CD14-positive monocyte (primary cell): ENCODE results near the gene FNDC7. TPM values are rescaled to one million over a fixed set of nuclear protein-coding genes. Genes with fewer than 3 reads are reported as not detected.
A peak's percentile ranks its signal among the peaks of the same experiment; 100 is the strongest.

Source experiments
- DNase-seq, 3 donors: peaks; one replicate each; pipeline ENCODE4 v3.0.0-alpha.2; 2011 to 2022
- H2AFZ ChIP-seq: 2 replicates; pipeline ENCODE4 v1.6.0; 2012; ENCODE audit warnings: mild to moderate bottlenecking, low read depth, low read length, inconsistent platforms; ENCODE audit not compliant: insufficient read depth, poor library complexity, severe bottlenecking
- H3K27ac ChIP-seq, 2 donors: 1 replicate in 1 of 2; 2 replicates in 1 of 2; pipeline ENCODE4 v1.5.1; 2012 to 2013; ENCODE audit warnings: low read length in 2 of 2, control low read depth in 1 of 2, inconsistent platforms in 1 of 2, low read depth in 1 of 2, mild to moderate bottlenecking in 1 of 2
- H3K27me3 ChIP-seq, 2 donors: one replicate each; pipeline versions ENCODE4 v1.6.0 to v1.6.1; 2011 to 2013; ENCODE audit warnings: low read length in 2 of 2; ENCODE audit not compliant: control insufficient read depth in 2 of 2, insufficient read depth in 2 of 2
- H3K36me3 ChIP-seq, 2 donors: replicated peaks in 1 of 2; 1 replicate in 1 of 2; 2 replicates in 1 of 2; pipeline versions ENCODE4 v1.5.1 to v1.6.1; 2012 to 2013; ENCODE audit warnings: low read length in 2 of 2, control low read depth in 1 of 2, inconsistent platforms in 1 of 2, mild to moderate bottlenecking in 1 of 2; ENCODE audit not compliant: insufficient read depth in 2 of 2, control insufficient read depth in 1 of 2
- H3K4me1 ChIP-seq, 2 donors: 1 replicate in 1 of 2; 2 replicates in 1 of 2; pipeline versions ENCODE4 v1.5.1 to v1.6.1; 2012 to 2013; ENCODE audit warnings: low read length in 2 of 2, control low read depth in 1 of 2, inconsistent platforms in 1 of 2, mild to moderate bottlenecking in 1 of 2, moderate library complexity in 1 of 2; ENCODE audit not compliant: insufficient read depth in 2 of 2, control insufficient read depth in 1 of 2
- H3K4me2 ChIP-seq: replicated peaks from 2 replicates; pipeline ENCODE3; 2012; ENCODE audit warnings: low read length, moderate library complexity, mild to moderate bottlenecking; ENCODE audit not compliant: poor library complexity, severe bottlenecking; ENCODE audit errors: extremely low read depth
- H3K4me3 ChIP-seq, 3 experiments: fragments of 200-600 bp in 1 of 3; sonication (generic) in 1 of 3; replicated peaks in 1 of 3; 1 replicate in 2 of 3; 2 replicates in 1 of 3; pipeline ENCODE4 v1.5.1; 2011 to 2013; ENCODE audit warnings: low read length in 3 of 3, mild to moderate bottlenecking in 3 of 3, control low read depth in 2 of 3, low read depth in 2 of 3, inconsistent platforms in 1 of 3, moderate library complexity in 1 of 3
- H3K79me2 ChIP-seq: 2 replicates; pipeline ENCODE4 v1.6.0; 2012; ENCODE audit warnings: mild to moderate bottlenecking, control low read depth, inconsistent platforms, low read length, moderate library complexity; ENCODE audit not compliant: insufficient read depth
- H3K9ac ChIP-seq: 2 replicates; pipeline ENCODE4 v1.6.0; 2017; ENCODE audit warnings: low read length, mild to moderate bottlenecking; ENCODE audit not compliant: insufficient read depth, poor library complexity, severe bottlenecking
- H3K9me3 ChIP-seq, 2 donors: replicated peaks in 1 of 2; 1 replicate in 1 of 2; 2 replicates in 1 of 2; pipeline versions ENCODE4 v1.5.1 to v1.6.1; 2012 to 2013; ENCODE audit warnings: low read length in 2 of 2, control low read depth in 1 of 2; ENCODE audit not compliant: control insufficient read depth in 1 of 2, insufficient read depth in 1 of 2
- H4K20me1 ChIP-seq: 2 replicates; pipeline ENCODE4 v1.6.0; 2012; ENCODE audit warnings: mild to moderate bottlenecking, low read length, control low read depth, moderate library complexity; ENCODE audit not compliant: insufficient read depth
- H3K27ac Mint-ChIP-seq, 7 donors: one replicate each; pipeline ENCODE4 v1.8.0; 2020; ENCODE audit warnings: mild to moderate bottlenecking in 7 of 7, mixed read lengths in 7 of 7, moderate library complexity in 6 of 7, inconsistent platforms in 2 of 7
- H3K27me3 Mint-ChIP-seq, 3 donors: one replicate each; pipeline ENCODE4 v1.8.0; 2021 to 2022; ENCODE audit warnings: low read depth in 3 of 3, mild to moderate bottlenecking in 3 of 3, mixed read lengths in 3 of 3, moderate library complexity in 3 of 3, inconsistent platforms in 1 of 3
- H3K36me3 Mint-ChIP-seq, 2 donors: one replicate each; pipeline ENCODE4 v1.8.0; 2020; ENCODE audit warnings: mixed read lengths in 2 of 2, inconsistent platforms in 1 of 2, mild to moderate bottlenecking in 1 of 2
- H3K4me1 Mint-ChIP-seq: one replicate; pipeline ENCODE4 v1.8.0; 2020; ENCODE audit warnings: mild to moderate bottlenecking, mixed read lengths
- H3K4me3 Mint-ChIP-seq, 2 donors: one replicate each; pipeline ENCODE4 v1.8.0; 2020; ENCODE audit warnings: mild to moderate bottlenecking in 2 of 2, mixed read lengths in 2 of 2, moderate library complexity in 1 of 2
- H3K9me3 Mint-ChIP-seq, 7 donors: one replicate each; pipeline ENCODE4 v1.8.0; 2020 to 2022; ENCODE audit warnings: mixed read lengths in 7 of 7, mild to moderate bottlenecking in 6 of 7, moderate library complexity in 6 of 7, inconsistent platforms in 2 of 7
- CTCF ChIP-seq: fragments of 200-600 bp; IDR thresholded peaks from one replicate; pipeline ENCODE4 v1.8.0; 2022; ENCODE audit warnings: antibody characterized with exemption, mild to moderate bottlenecking
- WGBS: methylation state at CpG from one replicate; pipeline ENCODE4 v1.1.5; 2013; ENCODE audit warnings: missing lambda C conversion rate; ENCODE audit not compliant: insufficient coverage; 5-methylcytosine and 5-hydroxymethylcytosine counted together
- intact Hi-C, 2 donors: fragments of 100-400 bp; cut with micrococcal nuclease; formaldehyde crosslinking; loops; one replicate each; pipeline versions ENCODE4 v1.15.0 to v1.15.1; 2023
- polyA plus RNA-seq, 3 donors: library from polyadenylated mRNA; depleted of rRNA in 1 of 3; unstranded in 2 of 3; stranded (reverse) in 1 of 3; fragments of 300-500 nt in 2 of 3; fragments of >200 nt in 1 of 3; fragmentation: Illumina TruSeq in 2 of 3; gene quantifications; 1 replicate in 2 of 3; 2 replicates in 1 of 3; pipeline ENCODE4 v1.2.3, GENCODE V29; 2012 to 2021

FNDC7 gene
- polyA plus RNA-seq, 3 donors, result 0.07 TPM; not detected in 2

GRCh38 chr1:108719656-108720435 lies 7.1 kb downstream of the FNDC7 start:
- peaks cover 2% of the 10 kb centered on the region for H3K4me1 Mint-ChIP-seq
- peaks cover 0 to 3% (median 2%) of the 10 kb centered on the region in 3 donors for H3K27me3 Mint-ChIP-seq
- no peak overlapping the region for H3K4me2 ChIP-seq
- H3K9ac ChIP-seq, result no peak overlapping the region
- H3K4me3 ChIP-seq, result no peak overlapping the region
- H3K9me3 ChIP-seq, result no peaks in the 10 kb centered on the region
- DNase-seq, result peak in 1 of 3 donors; percentile 22
- no peaks in the 10 kb centered on the region for H3K4me1 ChIP-seq
- no peak overlapping the region for H3K4me3 Mint-ChIP-seq
- H3K27ac ChIP-seq, result no peak overlapping the region
- no peak overlapping the region for H2AFZ ChIP-seq
- no peaks in the 10 kb centered on the region for H3K36me3 ChIP-seq
- H3K27ac Mint-ChIP-seq, result no peak overlapping the region
- no peak for TF ChIP-seq CTCF
- H3K27me3 ChIP-seq, result no peaks in the 10 kb centered on the region
- 93% methylated on average over 3 of the region's 8 CpGs for WGBS
- no peaks in the 10 kb centered on the region for H3K36me3 Mint-ChIP-seq
- H3K79me2 ChIP-seq, result no peaks in the 10 kb centered on the region
- intact Hi-C loops, result no loop called here
- H3K9me3 Mint-ChIP-seq, result no peaks in the 10 kb centered on the region
- H4K20me1 ChIP-seq, result no peaks in the 10 kb centered on the region

- peaks cover 0 to 3% (median 0%) of the 10 kb centered on the region in 3 donors for H3K27me3 Mint-ChIP-seq
- H3K27ac Mint-ChIP-seq, result no peak overlapping the region
- intact Hi-C loops, result no loop called here
- H3K9me3 ChIP-seq, result no peaks in the 10 kb centered on the region
- 100% methylated on average over 3 of the region's 6 CpGs for WGBS
- no peak overlapping the region for H3K9ac ChIP-seq
- H3K79me2 ChIP-seq, result no peaks in the 10 kb centered on the region
- H3K4me1 ChIP-seq, result no peaks in the 10 kb centered on the region
- no peak for TF ChIP-seq CTCF
- no peak for DNase-seq
- H4K20me1 ChIP-seq, result no peaks in the 10 kb centered on the region
- H3K27me3 ChIP-seq, result no peaks in the 10 kb centered on the region
- no peaks in the 10 kb centered on the region for H3K36me3 ChIP-seq
- no peaks in the 10 kb centered on the region for H3K36me3 Mint-ChIP-seq
- H2AFZ ChIP-seq, result no peak overlapping the region
- H3K4me3 ChIP-seq, result no peak overlapping the region
- H3K27ac ChIP-seq, result no peak overlapping the region
- no peak overlapping the region for H3K4me2 ChIP-seq
- no peaks in the 10 kb centered on the region for H3K9me3 Mint-ChIP-seq
- peaks cover 2% of the 10 kb centered on the region for H3K4me1 Mint-ChIP-seq
- no peak overlapping the region for H3K4me3 Mint-ChIP-seq
Observed at GRCh38 chr1:108722292-108722691, 9.6 kb downstream of the FNDC7 start.
